CD4-positive, alpha-beta T cell treated with Interleukin-6 for 4 hours (primary cell): ENCODE data around the gene APOB.

Experiments used
- DNase-seq: peaks from one replicate; pipeline ENCODE4 v3.0.0-alpha.2; 2020; ENCODE audit warnings: mixed read lengths

The APOB gene

GRCh38 chr2:20972110-20972509 lies 71.8 kb downstream of the APOB start:
- no peak for DNase-seq

- no peak for DNase-seq
Observed at GRCh38 chr2:20970068-20970467, 73.8 kb downstream of the APOB start.

- no peak for DNase-seq
Observed at GRCh38 chr2:20966061-20966595, 77.7 kb downstream of the APOB start.

GRCh38 chr2:20965221-20965620 lies 78.7 kb downstream of the APOB start:
- no peak for DNase-seq

- no peak for DNase-seq
Observed at GRCh38 chr2:20963867-20964266, 80.0 kb downstream of the APOB start.

GRCh38 chr2:20962939-20963557 lies 80.8 kb downstream of the APOB start:
- peak; percentile 73 for DNase-seq

GRCh38 chr2:20961858-20962257 lies 82.0 kb downstream of the APOB start:
- DNase-seq: no peak

GRCh38 chr2:20960003-20960402 lies 83.9 kb downstream of the APOB start:
- no peak for DNase-seq

- no peak for DNase-seq
Observed at GRCh38 chr2:20959252-20959651, 84.6 kb downstream of the APOB start.

- no peak for DNase-seq
Observed at GRCh38 chr2:20957788-20958525, 85.9 kb downstream of the APOB start.

- no peak for DNase-seq
Observed at GRCh38 chr2:20955277-20956026, 88.4 kb downstream of the APOB start.

- no peak for DNase-seq
Observed at GRCh38 chr2:20953146-20953824, 90.6 kb downstream of the APOB start.
